Fibroblast of lung (primary cell): Measurements from ENCODE around the gene ATP6V0C. TPM values are rescaled to one million over a fixed set of nuclear protein-coding genes. Genes with fewer than 3 reads are reported as not detected.

ENCODE experiments used
- DNase-seq, 2 donors: peaks; one replicate each; pipeline versions ENCODE4 v3.0.0 to v3.0.0-alpha.2; 2010; ENCODE audit warnings: low read depth in 2 of 2
- H2AFZ ChIP-seq: 2 replicates; pipeline ENCODE4 v1.5.1; 2012; ENCODE audit warnings: low read length, control low read depth, inconsistent platforms
- H3K27ac ChIP-seq: 2 replicates; pipeline ENCODE4 v1.5.1; 2011; ENCODE audit warnings: low read length, control low read depth; ENCODE audit not compliant: insufficient read depth
- H3K27me3 ChIP-seq: 2 replicates; pipeline ENCODE4 v1.5.1; 2011; ENCODE audit warnings: mild to moderate bottlenecking, low read length; ENCODE audit not compliant: control insufficient read depth, insufficient read depth
- H3K36me3 ChIP-seq: 2 replicates; pipeline ENCODE4 v1.5.1; 2011; ENCODE audit warnings: low read length; ENCODE audit not compliant: control insufficient read depth, insufficient read depth
- H3K4me1 ChIP-seq: 2 replicates; pipeline ENCODE4 v1.5.1; 2011; ENCODE audit warnings: low read length; ENCODE audit not compliant: control insufficient read depth, insufficient read depth; ENCODE audit errors: extremely low read depth
- H3K4me2 ChIP-seq: 2 replicates; pipeline ENCODE4 v1.5.1; 2011; ENCODE audit warnings: low read length, control low read depth; ENCODE audit not compliant: insufficient read depth; ENCODE audit errors: extremely low read depth
- H3K4me3 ChIP-seq, 4 experiments: fragments of 200-600 bp in 1 of 4; sonication (generic) in 1 of 4; replicated peaks in 1 of 4; 2 replicates each; pipeline ENCODE4 v1.5.1; 2011 to 2016; ENCODE audit warnings: low read length in 4 of 4, low read depth in 3 of 4, mild to moderate bottlenecking in 3 of 4, control low read depth in 2 of 4, inconsistent platforms in 1 of 4, mixed read lengths in 1 of 4; ENCODE audit not compliant: insufficient read depth in 1 of 4; ENCODE audit errors: control extremely low read depth in 1 of 4
- H3K79me2 ChIP-seq: 2 replicates; pipeline ENCODE4 v1.5.1; 2012; ENCODE audit warnings: mild to moderate bottlenecking, low read length, inconsistent platforms; ENCODE audit not compliant: control insufficient read depth, insufficient read depth
- H3K9ac ChIP-seq: 2 replicates; pipeline ENCODE4 v1.5.1; 2011; ENCODE audit warnings: mild to moderate bottlenecking, low read length, control low read depth; ENCODE audit not compliant: insufficient read depth
- H3K9me3 ChIP-seq: 2 replicates; pipeline ENCODE4 v1.5.1; 2012; ENCODE audit warnings: low read depth, low read length; ENCODE audit not compliant: control insufficient read depth, insufficient read depth
- H4K20me1 ChIP-seq: 2 replicates; pipeline ENCODE4 v1.5.1; 2011; ENCODE audit warnings: low read length; ENCODE audit not compliant: control insufficient read depth, insufficient read depth; ENCODE audit errors: extremely low read depth
- EZH2 ChIP-seq: IDR thresholded peaks from 2 replicates; pipeline ENCODE4 v1.5.1; 2012; ENCODE audit warnings: low read length, control low read depth, mild to moderate bottlenecking; ENCODE audit errors: missing control alignments
- polyA plus RNA-seq, 2 donors: library from polyadenylated mRNA; depleted of rRNA in 1 of 2; stranded (reverse) in 1 of 2; unstranded in 1 of 2; fragments of >200 nt; gene quantifications; 2 replicates each; pipeline ENCODE4 v1.2.1, GENCODE V29; 2011 to 2012; ENCODE audit warnings: missing spikeins in 1 of 2
- total RNA-seq: library from RNA; depleted of rRNA; stranded (reverse); fragments of >200 nt; gene quantifications from 2 replicates; pipeline ENCODE4 v1.2.1, GENCODE V29; 2014
- TF ChIP-seq, protein P1 (sequence below), 2 donors: IDR thresholded peaks in 1 of 2; conservative IDR thresholded peaks in 1 of 2; 1 replicate in 1 of 2; 2 replicates in 1 of 2; pipeline ENCODE4 v1.5.1; 2011 to 2012; ENCODE audit warnings: low read length in 2 of 2, control low read depth in 1 of 2, inconsistent platforms in 1 of 2, low read depth in 1 of 2, mild to moderate bottlenecking in 1 of 2

Gene ATP6V0C
- total and polyA plus RNA-seq, 2 donors (not counting 1 experiment from before 2014, with no cell fraction given), result 11.2 to 43.0 TPM

DNA sequence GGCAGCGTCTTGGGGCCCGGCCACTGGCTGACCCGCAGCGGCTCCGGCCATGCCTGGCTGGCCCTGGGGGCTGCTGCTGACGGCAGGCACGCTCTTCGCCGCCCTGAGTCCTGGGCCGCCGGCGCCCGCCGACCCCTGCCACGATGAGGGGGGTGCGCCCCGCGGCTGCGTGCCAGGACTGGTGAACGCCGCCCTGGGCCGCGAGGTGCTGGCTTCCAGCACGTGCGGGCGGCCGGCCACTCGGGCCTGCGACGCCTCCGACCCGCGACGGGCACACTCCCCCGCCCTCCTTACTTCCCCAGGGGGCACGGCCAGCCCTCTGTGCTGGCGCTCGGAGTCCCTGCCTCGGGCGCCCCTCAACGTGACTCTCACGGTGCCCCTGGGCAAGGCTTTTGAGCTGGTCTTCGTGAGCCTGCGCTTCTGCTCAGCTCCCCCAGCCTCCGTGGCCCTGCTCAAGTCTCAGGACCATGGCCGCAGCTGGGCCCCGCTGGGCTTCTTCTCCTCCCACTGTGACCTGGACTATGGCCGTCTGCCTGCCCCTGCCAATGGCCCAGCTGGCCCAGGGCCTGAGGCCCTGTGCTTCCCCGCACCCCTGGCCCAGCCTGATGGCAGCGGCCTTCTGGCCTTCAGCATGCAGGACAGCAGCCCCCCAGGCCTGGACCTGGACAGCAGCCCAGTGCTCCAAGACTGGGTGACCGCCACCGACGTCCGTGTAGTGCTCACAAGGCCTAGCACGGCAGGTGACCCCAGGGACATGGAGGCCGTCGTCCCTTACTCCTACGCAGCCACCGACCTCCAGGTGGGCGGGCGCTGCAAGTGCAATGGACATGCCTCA, 41.9 kb upstream of the ATP6V0C start:
- Histone ChIP-seq H3K79me2 (peaks cover 3% of the 10 kb centered on the region), H2AFZ (no peak overlapping the region), H4K20me1 (no peaks in the 10 kb centered on the region), H3K4me1 (peaks cover 18% of the 10 kb centered on the region), H3K27ac (no peak overlapping the region), H3K27me3 (no peaks in the 10 kb centered on the region), H3K36me3 (no peaks in the 10 kb centered on the region), H3K4me2 (peak overlapping the region; percentile 25), H3K9me3 (no peaks in the 10 kb centered on the region), H3K4me3 (peak overlapping the region in 1 of 4 experiments; percentile 44), H3K9ac (no peak overlapping the region)
- no peak for DNase-seq
- TF ChIP-seq EZH2, result no peak
- TF ChIP-seq, protein P1, sequence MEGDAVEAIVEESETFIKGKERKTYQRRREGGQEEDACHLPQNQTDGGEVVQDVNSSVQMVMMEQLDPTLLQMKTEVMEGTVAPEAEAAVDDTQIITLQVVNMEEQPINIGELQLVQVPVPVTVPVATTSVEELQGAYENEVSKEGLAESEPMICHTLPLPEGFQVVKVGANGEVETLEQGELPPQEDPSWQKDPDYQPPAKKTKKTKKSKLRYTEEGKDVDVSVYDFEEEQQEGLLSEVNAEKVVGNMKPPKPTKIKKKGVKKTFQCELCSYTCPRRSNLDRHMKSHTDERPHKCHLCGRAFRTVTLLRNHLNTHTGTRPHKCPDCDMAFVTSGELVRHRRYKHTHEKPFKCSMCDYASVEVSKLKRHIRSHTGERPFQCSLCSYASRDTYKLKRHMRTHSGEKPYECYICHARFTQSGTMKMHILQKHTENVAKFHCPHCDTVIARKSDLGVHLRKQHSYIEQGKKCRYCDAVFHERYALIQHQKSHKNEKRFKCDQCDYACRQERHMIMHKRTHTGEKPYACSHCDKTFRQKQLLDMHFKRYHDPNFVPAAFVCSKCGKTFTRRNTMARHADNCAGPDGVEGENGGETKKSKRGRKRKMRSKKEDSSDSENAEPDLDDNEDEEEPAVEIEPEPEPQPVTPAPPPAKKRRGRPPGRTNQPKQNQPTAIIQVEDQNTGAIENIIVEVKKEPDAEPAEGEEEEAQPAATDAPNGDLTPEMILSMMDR (conservative IDR thresholded peaks at IDR 0.05 in 1 of 2, IDR thresholded peaks at IDR 0.05 in 1 of 2; ENCODE audit: low read depth in 1 of 2, low read length in 2 of 2), result no peak

DNA sequence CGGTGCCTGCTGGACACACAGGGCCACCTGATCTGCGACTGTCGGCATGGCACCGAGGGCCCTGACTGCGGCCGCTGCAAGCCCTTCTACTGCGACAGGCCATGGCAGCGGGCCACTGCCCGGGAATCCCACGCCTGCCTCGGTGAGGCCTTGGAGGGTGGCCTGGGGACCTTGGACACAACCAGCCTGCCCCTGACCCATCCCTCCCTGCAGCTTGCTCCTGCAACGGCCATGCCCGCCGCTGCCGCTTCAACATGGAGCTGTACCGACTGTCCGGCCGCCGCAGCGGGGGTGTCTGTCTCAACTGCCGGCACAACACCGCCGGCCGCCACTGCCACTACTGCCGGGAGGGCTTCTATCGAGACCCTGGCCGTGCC, 41.3 kb upstream of the ATP6V0C start:
- Histone ChIP-seq H3K4me2 (no peak overlapping the region), H3K4me3 (no peak overlapping the region), H3K9me3 (no peaks in the 10 kb centered on the region), H4K20me1 (no peaks in the 10 kb centered on the region), H3K27ac (no peak overlapping the region), H3K27me3 (no peaks in the 10 kb centered on the region), H2AFZ (no peak overlapping the region), H3K36me3 (no peaks in the 10 kb centered on the region), H3K4me1 (peaks cover 16% of the 10 kb centered on the region), H3K79me2 (peaks cover 3% of the 10 kb centered on the region), H3K9ac (no peak overlapping the region)
- no peak for DNase-seq
- no peak for TF ChIP-seq EZH2
- TF ChIP-seq, protein P1 (conservative IDR thresholded peaks at IDR 0.05 in 1 of 2, IDR thresholded peaks at IDR 0.05 in 1 of 2; ENCODE audit: low read depth in 1 of 2, low read length in 2 of 2), result no peak

DNA sequence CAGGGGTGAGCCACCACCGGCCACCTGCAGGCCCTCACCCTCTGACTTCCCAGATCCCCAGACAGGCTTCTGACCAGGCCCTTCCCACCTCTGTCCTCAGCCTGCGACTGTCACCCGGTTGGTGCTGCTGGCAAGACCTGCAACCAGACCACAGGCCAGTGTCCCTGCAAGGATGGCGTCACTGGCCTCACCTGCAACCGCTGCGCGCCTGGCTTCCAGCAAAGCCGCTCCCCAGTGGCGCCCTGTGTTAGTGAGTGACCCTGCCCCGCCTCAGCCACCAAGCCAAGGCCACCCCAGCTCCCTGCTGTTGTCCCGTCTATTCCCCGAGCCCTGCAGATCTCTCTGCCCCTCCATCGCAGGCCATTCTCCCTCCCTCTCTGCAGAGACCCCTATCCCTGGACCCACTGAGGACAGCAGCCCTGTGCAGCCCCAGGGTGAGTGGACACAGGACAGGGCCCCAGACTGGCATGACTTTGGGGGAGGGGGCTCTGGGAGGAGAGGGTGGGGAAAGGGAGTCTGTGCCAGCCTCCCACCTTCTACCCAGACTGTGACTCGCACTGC, 40.8 kb upstream of the ATP6V0C start:
- TF ChIP-seq EZH2, result no peak
- TF ChIP-seq, protein P1 (conservative IDR thresholded peaks at IDR 0.05 in 1 of 2, IDR thresholded peaks at IDR 0.05 in 1 of 2; ENCODE audit: low read depth in 1 of 2, low read length in 2 of 2), result no peak
- H3K4me2 ChIP-seq, result no peak overlapping the region
- H3K4me1 ChIP-seq, result peaks cover 16% of the 10 kb centered on the region
- H3K9me3 ChIP-seq, result no peaks in the 10 kb centered on the region
- H3K27ac ChIP-seq, result no peak overlapping the region
- no peak for DNase-seq
- H3K36me3 ChIP-seq, result no peaks in the 10 kb centered on the region
- no peaks in the 10 kb centered on the region for H4K20me1 ChIP-seq
- no peak overlapping the region for H3K9ac ChIP-seq
- H3K79me2 ChIP-seq, result peaks cover 3% of the 10 kb centered on the region
- no peaks in the 10 kb centered on the region for H3K27me3 ChIP-seq
- H2AFZ ChIP-seq, result no peak overlapping the region
- H3K4me3 ChIP-seq, result no peak overlapping the region
